A549 (cell line): ENCODE results near the gene MCM3AP.

ENCODE experiments used
- CEBPB ChIP-seq, 2 experiments: fragments of >200 bp in 1 of 2; sonication (Bioruptor Twin) in 1 of 2; formaldehyde crosslinking in 1 of 2; IDR thresholded peaks; 2 replicates each; pipeline ENCODE4 v1.6.1; 2012 to 2016
- EHMT2 ChIP-seq: fragments of 200-600 bp; sonication (generic); IDR thresholded peaks from 2 replicates; pipeline ENCODE4 v1.6.1; 2016; ENCODE audit warnings: antibody characterized with exemption, low read depth, mild to moderate bottlenecking, moderate library complexity
- MYC ChIP-seq: IDR thresholded peaks from 2 replicates; pipeline ENCODE4 v1.6.1; 2012; ENCODE audit warnings: mild to moderate bottlenecking, inconsistent platforms, low read length, improper control_type of control experiment, borderline replicate concordance
- POLR2A ChIP-seq: IDR thresholded peaks from 2 replicates; pipeline ENCODE4 v1.6.1; 2012; ENCODE audit warnings: mild to moderate bottlenecking, low read length
- RARB ChIP-seq: fragments of 250-450 bp; sonication (Bioruptor Pico); IDR thresholded peaks from 2 replicates; pipeline ENCODE4 v1.8.0; 2021; ENCODE audit warnings: mild to moderate bottlenecking, moderate library complexity
- ZSCAN20 ChIP-seq: fragments of 250-450 bp; sonication (Bioruptor Pico); IDR thresholded peaks from 2 replicates; pipeline ENCODE4 v1.8.0; 2022; ENCODE audit warnings: mild to moderate bottlenecking, moderate library complexity
- TF ChIP-seq, protein P1 (sequence below): fragments of 450-650 bp; IDR thresholded peaks from 2 replicates; pipeline ENCODE4 v1.6.1; 2014; ENCODE audit warnings: antibody characterized with exemption
- TF ChIP-seq, protein P2 (sequence below): fragments of >200 bp; sonication (Bioruptor Twin); formaldehyde crosslinking; IDR thresholded peaks from 3 replicates; pipeline ENCODE4 v1.5.1; 2016
- TF ChIP-seq, protein P3 (sequence below): IDR thresholded peaks from 2 replicates; pipeline ENCODE4 v1.6.1; 2012
- TF ChIP-seq, protein P4 (sequence below): fragments of 200-600 bp; sonication (generic); IDR thresholded peaks from 2 replicates; pipeline ENCODE4 v1.6.1; 2016; ENCODE audit warnings: antibody characterized with exemption, mild to moderate bottlenecking, moderate library complexity

DNA sequence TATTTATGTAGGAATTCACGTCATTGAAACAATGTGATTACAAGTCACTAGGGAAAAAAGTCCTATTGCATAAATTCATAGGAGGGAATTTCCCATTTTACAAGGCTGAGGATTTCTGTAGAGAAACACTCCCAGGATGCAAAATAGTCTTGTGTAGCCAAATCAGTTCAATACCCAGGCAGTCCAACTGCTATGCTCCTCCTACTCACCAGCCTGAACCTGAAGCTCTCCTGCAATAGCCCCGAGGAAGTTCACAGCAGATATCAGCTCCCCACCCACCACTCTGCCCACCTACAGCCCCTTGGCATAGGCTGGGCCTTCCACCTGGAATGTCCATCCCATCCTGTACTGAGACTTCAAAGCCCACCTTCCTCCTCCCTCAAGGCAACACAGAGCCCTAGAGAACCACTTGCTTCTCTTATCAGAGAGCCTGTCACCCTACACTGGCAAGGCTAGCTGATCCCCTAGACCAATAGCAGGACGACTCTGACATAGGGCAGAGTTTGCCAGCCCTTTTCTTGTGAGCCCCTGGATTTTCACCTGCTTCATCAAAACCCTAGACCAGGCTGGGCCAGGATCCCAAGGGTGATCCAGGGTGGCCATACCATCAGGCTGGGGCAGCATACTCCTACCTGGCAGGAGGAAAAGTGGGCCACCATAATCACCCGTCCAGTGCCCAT, 58.4 kb downstream of the MCM3AP start:
- TF ChIP-seq POLR2A (no peak), CEBPB (IDR thresholded peaks at IDR 0.05) (no peak), EHMT2 (no peak), RARB (CRISPR knock-in tag) (no peak), ZSCAN20 (CRISPR knock-in tag) (no peak), MYC (no peak)
- TF ChIP-seq, protein P1, sequence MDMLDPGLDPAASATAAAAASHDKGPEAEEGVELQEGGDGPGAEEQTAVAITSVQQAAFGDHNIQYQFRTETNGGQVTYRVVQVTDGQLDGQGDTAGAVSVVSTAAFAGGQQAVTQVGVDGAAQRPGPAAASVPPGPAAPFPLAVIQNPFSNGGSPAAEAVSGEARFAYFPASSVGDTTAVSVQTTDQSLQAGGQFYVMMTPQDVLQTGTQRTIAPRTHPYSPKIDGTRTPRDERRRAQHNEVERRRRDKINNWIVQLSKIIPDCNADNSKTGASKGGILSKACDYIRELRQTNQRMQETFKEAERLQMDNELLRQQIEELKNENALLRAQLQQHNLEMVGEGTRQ: no peak
- TF ChIP-seq, protein P2, sequence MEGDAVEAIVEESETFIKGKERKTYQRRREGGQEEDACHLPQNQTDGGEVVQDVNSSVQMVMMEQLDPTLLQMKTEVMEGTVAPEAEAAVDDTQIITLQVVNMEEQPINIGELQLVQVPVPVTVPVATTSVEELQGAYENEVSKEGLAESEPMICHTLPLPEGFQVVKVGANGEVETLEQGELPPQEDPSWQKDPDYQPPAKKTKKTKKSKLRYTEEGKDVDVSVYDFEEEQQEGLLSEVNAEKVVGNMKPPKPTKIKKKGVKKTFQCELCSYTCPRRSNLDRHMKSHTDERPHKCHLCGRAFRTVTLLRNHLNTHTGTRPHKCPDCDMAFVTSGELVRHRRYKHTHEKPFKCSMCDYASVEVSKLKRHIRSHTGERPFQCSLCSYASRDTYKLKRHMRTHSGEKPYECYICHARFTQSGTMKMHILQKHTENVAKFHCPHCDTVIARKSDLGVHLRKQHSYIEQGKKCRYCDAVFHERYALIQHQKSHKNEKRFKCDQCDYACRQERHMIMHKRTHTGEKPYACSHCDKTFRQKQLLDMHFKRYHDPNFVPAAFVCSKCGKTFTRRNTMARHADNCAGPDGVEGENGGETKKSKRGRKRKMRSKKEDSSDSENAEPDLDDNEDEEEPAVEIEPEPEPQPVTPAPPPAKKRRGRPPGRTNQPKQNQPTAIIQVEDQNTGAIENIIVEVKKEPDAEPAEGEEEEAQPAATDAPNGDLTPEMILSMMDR: no peak
- TF ChIP-seq, protein P3, sequence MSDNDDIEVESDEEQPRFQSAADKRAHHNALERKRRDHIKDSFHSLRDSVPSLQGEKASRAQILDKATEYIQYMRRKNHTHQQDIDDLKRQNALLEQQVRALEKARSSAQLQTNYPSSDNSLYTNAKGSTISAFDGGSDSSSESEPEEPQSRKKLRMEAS: no peak
- TF ChIP-seq, protein P4, sequence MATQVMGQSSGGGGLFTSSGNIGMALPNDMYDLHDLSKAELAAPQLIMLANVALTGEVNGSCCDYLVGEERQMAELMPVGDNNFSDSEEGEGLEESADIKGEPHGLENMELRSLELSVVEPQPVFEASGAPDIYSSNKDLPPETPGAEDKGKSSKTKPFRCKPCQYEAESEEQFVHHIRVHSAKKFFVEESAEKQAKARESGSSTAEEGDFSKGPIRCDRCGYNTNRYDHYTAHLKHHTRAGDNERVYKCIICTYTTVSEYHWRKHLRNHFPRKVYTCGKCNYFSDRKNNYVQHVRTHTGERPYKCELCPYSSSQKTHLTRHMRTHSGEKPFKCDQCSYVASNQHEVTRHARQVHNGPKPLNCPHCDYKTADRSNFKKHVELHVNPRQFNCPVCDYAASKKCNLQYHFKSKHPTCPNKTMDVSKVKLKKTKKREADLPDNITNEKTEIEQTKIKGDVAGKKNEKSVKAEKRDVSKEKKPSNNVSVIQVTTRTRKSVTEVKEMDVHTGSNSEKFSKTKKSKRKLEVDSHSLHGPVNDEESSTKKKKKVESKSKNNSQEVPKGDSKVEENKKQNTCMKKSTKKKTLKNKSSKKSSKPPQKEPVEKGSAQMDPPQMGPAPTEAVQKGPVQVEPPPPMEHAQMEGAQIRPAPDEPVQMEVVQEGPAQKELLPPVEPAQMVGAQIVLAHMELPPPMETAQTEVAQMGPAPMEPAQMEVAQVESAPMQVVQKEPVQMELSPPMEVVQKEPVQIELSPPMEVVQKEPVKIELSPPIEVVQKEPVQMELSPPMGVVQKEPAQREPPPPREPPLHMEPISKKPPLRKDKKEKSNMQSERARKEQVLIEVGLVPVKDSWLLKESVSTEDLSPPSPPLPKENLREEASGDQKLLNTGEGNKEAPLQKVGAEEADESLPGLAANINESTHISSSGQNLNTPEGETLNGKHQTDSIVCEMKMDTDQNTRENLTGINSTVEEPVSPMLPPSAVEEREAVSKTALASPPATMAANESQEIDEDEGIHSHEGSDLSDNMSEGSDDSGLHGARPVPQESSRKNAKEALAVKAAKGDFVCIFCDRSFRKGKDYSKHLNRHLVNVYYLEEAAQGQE: no peak
